WERI-Rb-1 (cell line): ENCODE measurements around the gene BAZ1B.
"Not testable (repeated sequence)": the region's sequence is repeated elsewhere in the genome, so short reads cannot be mapped to it uniquely, and the experiment has no call there.

Source experiments
- DNase-seq: peaks from one replicate; pipeline ENCODE4 v3.0.0-alpha.2; 2020
- H3K27ac ChIP-seq: fragments of 250-450 bp; sonication (Bioruptor Pico); 2 replicates; pipeline ENCODE4 v1.5.1; 2020; ENCODE audit warnings: mild to moderate bottlenecking, moderate library complexity
- H3K27me3 ChIP-seq: fragments of 250-450 bp; sonication (Bioruptor Pico); 2 replicates; pipeline ENCODE4 v1.5.1; 2021; ENCODE audit warnings: mild to moderate bottlenecking, low read depth, moderate library complexity; ENCODE audit not compliant: insufficient read depth, severe bottlenecking
- H3K36me3 ChIP-seq: fragments of 250-450 bp; sonication (Bioruptor Pico); 2 replicates; pipeline ENCODE4 v1.5.1; 2020; ENCODE audit warnings: mild to moderate bottlenecking, moderate library complexity
- H3K4me3 ChIP-seq: 2 replicates; pipeline ENCODE4 v1.5.1; 2011; ENCODE audit warnings: low read depth, mild to moderate bottlenecking, control low read depth, low read length
- H3K9me3 ChIP-seq: fragments of 250-450 bp; sonication (Bioruptor Pico); 2 replicates; pipeline ENCODE4 v1.5.1; 2021; ENCODE audit warnings: mild to moderate bottlenecking, moderate library complexity; ENCODE audit not compliant: severe bottlenecking
- CTCF ChIP-seq: IDR thresholded peaks from 2 replicates; pipeline ENCODE4 v1.5.1; 2011; ENCODE audit warnings: low read depth, mild to moderate bottlenecking, control low read depth, inconsistent platforms, low read length

BAZ1B gene

GRCh38 chr7:73536479-73536878 lies 14.4 kb upstream of the BAZ1B start:
- no peak overlapping the region for H3K4me3 ChIP-seq
- H3K36me3 ChIP-seq, result peaks cover 83% of the 10 kb centered on the region
- TF ChIP-seq CTCF, result no peak
- DNase-seq, result no peak
- H3K27me3 ChIP-seq, result no peaks in the 10 kb centered on the region
- H3K9me3 ChIP-seq, result peaks cover 4% of the 10 kb centered on the region
- no peak overlapping the region for H3K27ac ChIP-seq

- H3K9me3 ChIP-seq, H3K27ac ChIP-seq, H3K27me3 ChIP-seq, H3K4me3 ChIP-seq, DNase-seq: not testable (repeated sequence)
- H3K36me3 ChIP-seq, result peaks cover 78% of the 10 kb centered on the region
Measured at GRCh38 chr7:73535918-73536317, 13.8 kb upstream of the BAZ1B start.

- H3K27ac ChIP-seq, result peak overlapping the region; percentile 69
- peaks cover 4% of the 10 kb centered on the region for H3K9me3 ChIP-seq
- no peak overlapping the region for H3K4me3 ChIP-seq
- peak; percentile 41 for DNase-seq
- no peak for TF ChIP-seq CTCF
- H3K36me3 ChIP-seq, result peaks cover 57% of the 10 kb centered on the region
- no peaks in the 10 kb centered on the region for H3K27me3 ChIP-seq
Measured at GRCh38 chr7:73533742-73534141, 11.6 kb upstream of the BAZ1B start.

- DNase-seq, result no peak
- H3K9me3 ChIP-seq, result peaks cover 4% of the 10 kb centered on the region
- H3K36me3 ChIP-seq, result peaks cover 44% of the 10 kb centered on the region
- H3K4me3 ChIP-seq, result no peak overlapping the region
- H3K27me3 ChIP-seq, result no peaks in the 10 kb centered on the region
- H3K27ac ChIP-seq, result no peak overlapping the region
- no peak for TF ChIP-seq CTCF
Measured at GRCh38 chr7:73532224-73532623, 10.1 kb upstream of the BAZ1B start.

GRCh38 chr7:73530800-73531199 lies 8.7 kb upstream of the BAZ1B start:
- Histone ChIP-seq H3K36me3 (peaks cover 29% of the 10 kb centered on the region), H3K4me3 (no peak overlapping the region), H3K9me3 (peaks cover 4% of the 10 kb centered on the region), H3K27me3 (no peaks in the 10 kb centered on the region), H3K27ac (no peak overlapping the region)
- no peak for DNase-seq
- TF ChIP-seq CTCF, result no peak

- no peaks in the 10 kb centered on the region for H3K27me3 ChIP-seq
- no peak overlapping the region for H3K4me3 ChIP-seq
- DNase-seq, result peak; percentile 28
- peaks cover 2% of the 10 kb centered on the region for H3K9me3 ChIP-seq
- no peak overlapping the region for H3K27ac ChIP-seq
- peaks cover 2% of the 10 kb centered on the region for H3K36me3 ChIP-seq
- no peak for TF ChIP-seq CTCF
Measured at GRCh38 chr7:73526896-73527821, 5.1 kb upstream of the BAZ1B start.

- not testable (repeated sequence) for H3K27ac ChIP-seq, DNase-seq, H3K9me3 ChIP-seq, H3K4me3 ChIP-seq, H3K27me3 ChIP-seq, H3K36me3 ChIP-seq
Measured at GRCh38 chr7:73526158-73526494, 4.0 kb upstream of the BAZ1B start.
